WTC11 (cell line): Measurements from ENCODE around the gene STRA8. TPM values are rescaled to one million over a fixed set of nuclear protein-coding genes. Genes with fewer than 3 reads are reported as not detected.
A peak's percentile ranks its signal among the peaks of the same experiment; 100 is the strongest.

ENCODE experiments used
- ATAC-seq: fragments of 200-7000 bp; cut with Tn5 transposase; 2 replicates; pipeline ENCODE4 v1.10.0; 2021; ENCODE audit warnings: mild to moderate bottlenecking, moderate library complexity
- CTCF ChIA-PET: fragments of 300-600 bp; sonication (Branson Sonifier 250); formaldehyde crosslinking; loops from one replicate; lab custom pipeline; 2021; ENCODE audit warnings: antibody characterized with exemption; lab: Charles Lee
- POLR2A ChIA-PET: fragments of 350-600 bp; sonication (Branson Sonifier 250); formaldehyde crosslinking; loops from one replicate; lab custom pipeline; 2021; ENCODE audit warnings: antibody characterized with exemption; lab: Charles Lee
- DNase-seq: peaks from one replicate; pipeline ENCODE4 v3.0.0; 2021; ENCODE audit warnings: low spot score
- H3K27ac Mint-ChIP-seq: 2 replicates; pipeline ENCODE4 v1.8.0; 2021; ENCODE audit warnings: mixed read lengths
- H3K27me3 Mint-ChIP-seq: 2 replicates; pipeline ENCODE4 v1.8.0; 2021; ENCODE audit warnings: low read depth, mild to moderate bottlenecking, moderate library complexity, mixed read lengths
- H3K36me3 Mint-ChIP-seq: 2 replicates; pipeline ENCODE4 v1.8.0; 2021; ENCODE audit warnings: mixed read lengths
- H3K4me1 Mint-ChIP-seq: 2 replicates; pipeline ENCODE4 v1.8.0; 2022; ENCODE audit warnings: mixed read lengths
- H3K4me3 Mint-ChIP-seq: 2 replicates; pipeline ENCODE4 v1.8.0; 2021; ENCODE audit warnings: mild to moderate bottlenecking, moderate library complexity, mixed read lengths
- H3K9me3 Mint-ChIP-seq: 2 replicates; pipeline ENCODE4 v1.8.0; 2021; ENCODE audit warnings: mixed read lengths
- ATF3 ChIP-seq: sonication (generic); formaldehyde crosslinking; conservative IDR thresholded peaks from 2 replicates; pipeline ENCODE4 v1.8.1; 2022; ENCODE audit warnings: mild to moderate bottlenecking, missing genetic modification reagents
- CDX4 ChIP-seq: fragments of 250-450 bp; sonication (Bioruptor Pico); IDR thresholded peaks from 2 replicates; pipeline ENCODE4 v1.9.0; 2021; ENCODE audit warnings: moderate library complexity, mild to moderate bottlenecking, inconsistent platforms, borderline replicate concordance
- CTCF ChIP-seq: fragments of 200-600 bp; IDR thresholded peaks from 2 replicates; pipeline ENCODE4 v1.8.0; 2022; ENCODE audit warnings: antibody characterized with exemption
- FOXJ3 ChIP-seq: sonication (generic); formaldehyde crosslinking; IDR thresholded peaks from 2 replicates; pipeline ENCODE4 v1.9.0; 2021; ENCODE audit warnings: missing genetic modification reagents, mild to moderate bottlenecking, borderline replicate concordance
- FOXP4 ChIP-seq: sonication (generic); formaldehyde crosslinking; IDR thresholded peaks from 2 replicates; pipeline ENCODE4 v1.8.0; 2022; ENCODE audit warnings: mild to moderate bottlenecking, missing genetic modification reagents
- IRF1 ChIP-seq: sonication (generic); formaldehyde crosslinking; IDR thresholded peaks from 2 replicates; pipeline ENCODE4 v1.8.0; 2023; ENCODE audit warnings: missing genetic modification reagents
- JUN ChIP-seq: sonication (generic); formaldehyde crosslinking; IDR thresholded peaks from 2 replicates; pipeline ENCODE4 v1.8.0; 2023; ENCODE audit warnings: mild to moderate bottlenecking, missing genetic modification reagents
- NR1H2 ChIP-seq: sonication (generic); formaldehyde crosslinking; IDR thresholded peaks from 2 replicates; pipeline ENCODE4 v1.9.0; 2021; ENCODE audit warnings: mild to moderate bottlenecking, moderate library complexity, missing genetic modification reagents
- OVOL2 ChIP-seq: fragments of 250-450 bp; sonication (Bioruptor Pico); IDR thresholded peaks from 2 replicates; pipeline ENCODE4 v1.9.0; 2021; ENCODE audit warnings: mild to moderate bottlenecking, borderline replicate concordance
- TP53 ChIP-seq: sonication (generic); formaldehyde crosslinking; IDR thresholded peaks from 2 replicates; pipeline ENCODE4 v1.8.1; 2023; ENCODE audit warnings: mild to moderate bottlenecking, missing genetic modification reagents
- ZBTB21 ChIP-seq: sonication (generic); formaldehyde crosslinking; IDR thresholded peaks from 2 replicates; pipeline ENCODE4 v1.8.1; 2023; ENCODE audit warnings: mild to moderate bottlenecking, missing genetic modification reagents, borderline replicate concordance
- ZNF232 ChIP-seq: sonication (generic); formaldehyde crosslinking; IDR thresholded peaks from 2 replicates; pipeline ENCODE4 v1.8.0; 2022; ENCODE audit warnings: mild to moderate bottlenecking, missing genetic modification reagents
- ZNF263 ChIP-seq: sonication (generic); formaldehyde crosslinking; IDR thresholded peaks from 2 replicates; pipeline ENCODE4 v1.8.1; 2022; ENCODE audit warnings: low read depth, mild to moderate bottlenecking, moderate library complexity, missing genetic modification reagents
- ZNF396 ChIP-seq: fragments of 250-450 bp; sonication (Bioruptor Pico); IDR thresholded peaks from 2 replicates; pipeline ENCODE4 v1.8.0; 2021; ENCODE audit warnings: mild to moderate bottlenecking, moderate library complexity, borderline replicate concordance
- ZSCAN18 ChIP-seq: fragments of 250-450 bp; sonication (Bioruptor Pico); IDR thresholded peaks from 2 replicates; pipeline ENCODE4 v2.1.2; 2022; ENCODE audit warnings: mild to moderate bottlenecking, moderate library complexity
- total RNA-seq: library from RNA; stranded (reverse); gene quantifications from 3 replicates; pipeline ENCODE4 v1.2.3, GENCODE V29; 2021

Gene STRA8
- total RNA-seq, 1 experiment from 2014 or later = not detected

- DNase-seq (no peak), ATAC-seq (no peak)
- TF ChIP-seq IRF1 (no peak), OVOL2 (CRISPR knock-in tag) (no peak), FOXP4 (CRISPR knock-in tag) (no peak), ATF3 (CRISPR knock-in tag) (no peak), ZBTB21 (CRISPR knock-in tag) (no peak)
- Mint-ChIP-seq H3K4me3 (no peak overlapping the region), H3K27me3 (no peaks in the 10 kb centered on the region), H3K4me1 (peaks cover 16% of the 10 kb centered on the region), H3K27ac (no peak overlapping the region), H3K36me3 (peaks cover 18% of the 10 kb centered on the region), H3K9me3 (no peaks in the 10 kb centered on the region)
- ChIA-PET CTCF (interaction anchor here (1.0 kb wide), 1 partner anchor 29 kb away, joined by 3 read pairs; no protein-coding TSS in a partner anchor), POLR2A (no interaction called here)
These were observed 35.6 kb upstream of the STRA8 start for GRCh38 chr7:135197906-135198655.

GRCh38 chr7:135199439-135199838, 34.2 kb upstream of the STRA8 start:
- CTCF ChIA-PET = no interaction called here

GRCh38 chr7:135200821-135201331, 32.8 kb upstream of the STRA8 start:
- ATAC-seq = no peak
- H3K27me3 Mint-ChIP-seq = no peaks in the 10 kb centered on the region
- CTCF ChIA-PET = no interaction called here

More at GRCh38 chr7:135199439-135199838, 34.2 kb upstream of the STRA8 start:
- POLR2A ChIA-PET = no interaction called here
- H3K4me1 Mint-ChIP-seq = peaks cover 16% of the 10 kb centered on the region
- H3K36me3 Mint-ChIP-seq = peaks cover 13% of the 10 kb centered on the region
- ATAC-seq (peak; percentile 32; the same call in 1 of the 2 replicates), DNase-seq (no peak)
- TF ChIP-seq ZSCAN18 (CRISPR knock-in tag) (no peak), ZNF232 (CRISPR knock-in tag) (no peak), NR1H2 (no peak), CTCF (no peak)
- H3K9me3 Mint-ChIP-seq = no peaks in the 10 kb centered on the region
- no peak overlapping the region for H3K4me3 Mint-ChIP-seq
- no peaks in the 10 kb centered on the region for H3K27me3 Mint-ChIP-seq
- H3K27ac Mint-ChIP-seq = no peak overlapping the region

More at GRCh38 chr7:135200821-135201331, 32.8 kb upstream of the STRA8 start:
- TF ChIP-seq TP53 (CRISPR knock-in tag) = no peak
- no peak for TF ChIP-seq FOXJ3 (CRISPR knock-in tag)
- no peak for TF ChIP-seq ZNF396 (CRISPR knock-in tag)
- no peak for TF ChIP-seq ZNF263
- no peak for TF ChIP-seq CDX4
- TF ChIP-seq JUN (CRISPR knock-in tag) = no peak
- Mint-ChIP-seq H3K9me3 (no peaks in the 10 kb centered on the region), H3K36me3 (peaks cover 14% of the 10 kb centered on the region), H3K4me3 (no peak overlapping the region), H3K27ac (0 out of 2 replicates have a peak overlapping the region, but pooled peaks have one; percentile 38), H3K4me1 (peaks cover 16% of the 10 kb centered on the region)
- DNase-seq = no peak
- POLR2A ChIA-PET = no interaction called here
